ENCODE measurements around the gene EIF4G1.

Gene EIF4G1

DNA sequence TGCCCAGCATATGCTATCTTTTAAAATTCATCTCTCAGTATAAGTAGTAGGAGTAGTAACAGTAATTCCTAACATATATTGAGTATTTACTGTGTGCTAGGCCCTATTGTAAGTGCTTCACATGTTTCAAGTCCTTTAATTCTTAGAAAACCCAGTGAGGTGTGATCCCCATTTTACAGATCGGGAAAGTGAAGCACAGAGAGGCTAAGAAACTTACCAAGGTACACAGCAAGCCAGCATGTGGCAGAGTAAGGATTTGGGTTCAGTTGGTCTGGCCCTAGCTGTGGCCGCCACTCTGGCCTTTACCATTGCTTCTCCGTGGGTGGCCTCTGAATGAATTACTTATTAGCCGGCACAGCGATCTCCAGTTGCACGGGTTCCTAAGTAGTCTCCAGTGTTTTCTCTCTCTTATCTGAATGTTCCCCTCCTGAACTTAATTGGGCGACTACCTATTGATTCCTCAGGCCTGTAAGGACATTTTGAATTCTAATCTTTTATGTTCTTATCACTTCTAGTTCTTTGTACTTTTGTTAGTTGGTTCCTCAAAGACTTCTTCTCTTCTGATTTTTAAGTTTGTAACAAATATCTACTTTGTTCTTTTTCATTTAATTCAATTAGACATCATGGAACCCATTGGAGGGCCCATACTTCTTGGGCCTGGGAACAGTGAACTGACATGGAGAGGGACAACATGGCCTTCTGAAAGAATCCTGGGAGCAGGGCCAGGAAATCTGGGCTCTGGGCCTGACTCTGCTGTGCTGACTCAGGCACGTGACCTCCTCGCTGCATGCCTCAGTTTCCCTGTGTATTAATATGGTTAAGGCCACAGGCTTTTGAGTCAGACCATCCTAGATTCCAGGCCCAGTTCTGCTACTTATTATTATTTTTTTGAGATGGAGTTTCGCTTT, 35.4 kb downstream of the EIF4G1 start:
- Histone ChIP-seq H3K27ac (replicated peaks; ENCODE audit: low read length) (no peak overlapping the region), H2AK5ac (ENCODE audit: low read depth, low read length) (no peak overlapping the region), H2AFZ (ENCODE audit: low read length) (no peak overlapping the region), H3K4ac (ENCODE audit: low read length) (no peak overlapping the region), H3K4me2 (ENCODE audit: insufficient read depth, low read length, poor library complexity, severe bottlenecking) (no peak overlapping the region), H3K18ac (ENCODE audit: low read length) (no peak overlapping the region), H2BK120ac (ENCODE audit: low read depth, low read length) (no peak overlapping the region), H2BK15ac (ENCODE audit: low read length) (no peak overlapping the region), H3K14ac (ENCODE audit: low read length) (no peak overlapping the region), H3K9ac (ENCODE audit: low read depth, low read length, poor library complexity) (no peak overlapping the region), H3K9me3 (replicated peaks in 1 of 2; ENCODE audit: control insufficient read depth in 2 of 2, insufficient read depth in 1 of 2, low read depth in 1 of 2, low read length in 2 of 2) (no peaks in the 10 kb centered on the region), H4K8ac (ENCODE audit: low read depth, low read length) (no peak overlapping the region), H3K79me1 (ENCODE audit: low read depth, low read length) (peaks cover 3% of the 10 kb centered on the region), H3K27me3 (ENCODE audit: control insufficient read depth in 3 of 3, insufficient read depth in 3 of 3, low read depth in 1 of 3, low read length in 3 of 3) (no peaks in the 10 kb centered on the region), H3K4me1 (ENCODE audit: control insufficient read depth in 2 of 2, insufficient read depth in 1 of 2, low read depth in 1 of 2, low read length in 2 of 2) (peaks cover 13 to 15% of the 10 kb centered on the region in 2 donors), H3K23ac (ENCODE audit: low read depth, low read length, poor library complexity) (no peak overlapping the region), H3K36me3 (replicated peaks in 1 of 2; ENCODE audit: control insufficient read depth in 2 of 2, insufficient read depth in 2 of 2, low read length in 2 of 2) (peaks cover 47 to 78% of the 10 kb centered on the region in 2 donors), H2BK12ac (ENCODE audit: low read length) (no peak overlapping the region), H3K4me3 (ENCODE audit: low read length in 2 of 2) (no peak overlapping the region), H2BK5ac (ENCODE audit: low read length) (no peak overlapping the region), H4K91ac (ENCODE audit: low read depth, low read length, poor library complexity) (no peak overlapping the region)
- no CpG with 5 or more reads among the region's 10 CpGs for WGBS, 2 donors (ENCODE audit: extremely low coverage in 2 of 2, insufficient read length in 2 of 2, insufficient replicate concordance in 1 of 2)
- DNase-seq (ENCODE audit: low spot score) = no peak

DNA sequence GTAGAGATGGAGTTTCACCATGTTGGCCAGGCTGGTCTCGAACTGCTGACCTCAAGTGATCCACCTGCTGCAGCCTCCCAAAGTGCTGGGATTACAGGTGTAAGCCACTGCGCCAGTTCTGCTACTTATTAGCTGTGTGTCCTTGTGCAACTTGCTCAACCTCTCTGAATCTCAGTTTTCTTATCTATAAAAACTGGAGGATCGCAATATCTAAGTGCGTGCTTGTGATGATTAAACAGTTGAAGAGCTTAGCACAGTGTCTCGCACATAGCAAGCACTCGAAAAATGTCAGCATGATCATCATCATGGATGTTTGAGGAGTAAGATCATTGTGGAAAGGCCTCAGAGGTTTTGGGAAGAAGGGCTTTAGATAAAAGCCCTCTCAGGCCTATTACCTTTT, 36.2 kb downstream of the EIF4G1 start:
- Histone ChIP-seq H4K91ac (ENCODE audit: low read depth, low read length, poor library complexity) (no peak overlapping the region), H3K23ac (ENCODE audit: low read depth, low read length, poor library complexity) (no peak overlapping the region), H3K4me2 (ENCODE audit: insufficient read depth, low read length, poor library complexity, severe bottlenecking) (no peak overlapping the region), H3K14ac (ENCODE audit: low read length) (no peak overlapping the region), H3K27ac (replicated peaks; ENCODE audit: low read length) (no peak overlapping the region), H2BK15ac (ENCODE audit: low read length) (no peak overlapping the region), H2AFZ (ENCODE audit: low read length) (no peak overlapping the region), H2BK12ac (ENCODE audit: low read length) (no peak overlapping the region), H3K79me1 (ENCODE audit: low read depth, low read length) (peaks cover 4% of the 10 kb centered on the region), H3K27me3 (ENCODE audit: control insufficient read depth in 3 of 3, insufficient read depth in 3 of 3, low read depth in 1 of 3, low read length in 3 of 3) (no peaks in the 10 kb centered on the region), H3K18ac (ENCODE audit: low read length) (no peak overlapping the region), H3K9me3 (replicated peaks in 1 of 2; ENCODE audit: control insufficient read depth in 2 of 2, insufficient read depth in 1 of 2, low read depth in 1 of 2, low read length in 2 of 2) (no peaks in the 10 kb centered on the region), H3K36me3 (replicated peaks in 1 of 2; ENCODE audit: control insufficient read depth in 2 of 2, insufficient read depth in 2 of 2, low read length in 2 of 2) (peaks cover 55 to 83% of the 10 kb centered on the region in 2 donors), H3K4me1 (ENCODE audit: control insufficient read depth in 2 of 2, insufficient read depth in 1 of 2, low read depth in 1 of 2, low read length in 2 of 2) (peaks cover 9 to 10% of the 10 kb centered on the region in 2 donors), H3K4me3 (ENCODE audit: low read length in 2 of 2) (no peak overlapping the region), H2AK5ac (ENCODE audit: low read depth, low read length) (no peak overlapping the region), H2BK5ac (ENCODE audit: low read length) (no peak overlapping the region), H2BK120ac (ENCODE audit: low read depth, low read length) (no peak overlapping the region), H3K9ac (ENCODE audit: low read depth, low read length, poor library complexity) (no peak overlapping the region), H4K8ac (ENCODE audit: low read depth, low read length) (no peak overlapping the region), H3K4ac (ENCODE audit: low read length) (no peak overlapping the region)
- no CpG with 5 or more reads among the region's 6 CpGs for WGBS, 2 donors (ENCODE audit: extremely low coverage in 2 of 2, insufficient read length in 2 of 2, insufficient replicate concordance in 1 of 2)
- DNase-seq (ENCODE audit: low spot score) = no peak

DNA sequence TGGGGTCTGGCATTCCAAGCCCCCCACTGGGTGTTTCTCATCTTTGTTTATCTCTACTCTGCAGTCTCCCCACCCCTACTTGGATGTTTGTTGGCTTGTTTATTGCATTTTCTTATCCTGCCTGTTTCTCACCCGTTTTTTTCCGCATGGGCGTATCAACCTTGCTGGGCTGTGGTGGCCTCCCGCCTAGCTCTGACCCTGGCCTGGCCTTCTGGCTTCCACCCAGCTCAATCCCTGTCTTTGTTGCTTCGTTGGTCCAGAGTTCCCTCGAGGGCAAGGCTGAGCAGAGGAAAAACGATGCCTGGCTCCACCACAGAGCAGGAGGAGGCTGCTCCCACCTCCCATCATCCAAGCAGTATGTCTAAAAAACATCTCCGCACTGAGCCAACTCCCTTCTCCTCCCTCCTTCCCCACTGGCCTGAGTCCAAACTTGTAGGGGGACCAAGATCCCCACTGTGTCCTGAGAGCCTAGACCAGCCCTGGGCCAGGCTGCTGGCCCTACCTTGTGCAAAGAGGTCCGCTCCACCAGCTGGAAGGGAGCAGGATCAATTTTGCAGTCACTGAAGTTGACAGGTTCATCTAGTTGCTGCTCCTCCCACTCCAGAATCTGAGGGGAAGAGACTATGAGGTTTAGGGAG, 37.2 kb downstream of the EIF4G1 start:
- H2BK12ac ChIP-seq (ENCODE audit: low read length) = no peak overlapping the region
- no peak overlapping the region for H2AFZ ChIP-seq (ENCODE audit: low read length)
- H3K4ac ChIP-seq (ENCODE audit: low read length) = no peak overlapping the region
- H4K8ac ChIP-seq (ENCODE audit: low read depth, low read length) = no peak overlapping the region
- H4K91ac ChIP-seq (ENCODE audit: low read depth, low read length, poor library complexity) = no peak overlapping the region
- no peak overlapping the region for H3K9ac ChIP-seq (ENCODE audit: low read depth, low read length, poor library complexity)
- H3K4me2 ChIP-seq (ENCODE audit: insufficient read depth, low read length, poor library complexity, severe bottlenecking) = no peak overlapping the region
- no CpG with 5 or more reads among the region's 9 CpGs for WGBS, 2 donors (ENCODE audit: extremely low coverage in 2 of 2, insufficient read length in 2 of 2, insufficient replicate concordance in 1 of 2)
- DNase-seq (ENCODE audit: low spot score) = no peak
- no peak overlapping the region for H2BK15ac ChIP-seq (ENCODE audit: low read length)
- H3K4me1 ChIP-seq (ENCODE audit: control insufficient read depth in 2 of 2, insufficient read depth in 1 of 2, low read depth in 1 of 2, low read length in 2 of 2) = peaks cover 6 to 7% of the 10 kb centered on the region in 2 donors
- H2AK5ac ChIP-seq (ENCODE audit: low read depth, low read length) = no peak overlapping the region
- no peak overlapping the region for H2BK5ac ChIP-seq (ENCODE audit: low read length)
- no peak overlapping the region for H3K18ac ChIP-seq (ENCODE audit: low read length)
- H2BK120ac ChIP-seq (ENCODE audit: low read depth, low read length) = no peak overlapping the region
- H3K14ac ChIP-seq (ENCODE audit: low read length) = no peak overlapping the region
- no peaks in the 10 kb centered on the region for H3K9me3 ChIP-seq (replicated peaks in 1 of 2; ENCODE audit: control insufficient read depth in 2 of 2, insufficient read depth in 1 of 2, low read depth in 1 of 2, low read length in 2 of 2)
- H3K27ac ChIP-seq (replicated peaks; ENCODE audit: low read length) = no peak overlapping the region
- H3K79me1 ChIP-seq (ENCODE audit: low read depth, low read length) = peaks cover 4% of the 10 kb centered on the region
- H3K27me3 ChIP-seq (ENCODE audit: control insufficient read depth in 3 of 3, insufficient read depth in 3 of 3, low read depth in 1 of 3, low read length in 3 of 3) = no peaks in the 10 kb centered on the region
- H3K4me3 ChIP-seq (ENCODE audit: low read length in 2 of 2) = no peak overlapping the region
- H3K23ac ChIP-seq (ENCODE audit: low read depth, low read length, poor library complexity) = no peak overlapping the region
- peaks cover 57 to 86% of the 10 kb centered on the region in 2 donors for H3K36me3 ChIP-seq (replicated peaks in 1 of 2; ENCODE audit: control insufficient read depth in 2 of 2, insufficient read depth in 2 of 2, low read length in 2 of 2)

DNA sequence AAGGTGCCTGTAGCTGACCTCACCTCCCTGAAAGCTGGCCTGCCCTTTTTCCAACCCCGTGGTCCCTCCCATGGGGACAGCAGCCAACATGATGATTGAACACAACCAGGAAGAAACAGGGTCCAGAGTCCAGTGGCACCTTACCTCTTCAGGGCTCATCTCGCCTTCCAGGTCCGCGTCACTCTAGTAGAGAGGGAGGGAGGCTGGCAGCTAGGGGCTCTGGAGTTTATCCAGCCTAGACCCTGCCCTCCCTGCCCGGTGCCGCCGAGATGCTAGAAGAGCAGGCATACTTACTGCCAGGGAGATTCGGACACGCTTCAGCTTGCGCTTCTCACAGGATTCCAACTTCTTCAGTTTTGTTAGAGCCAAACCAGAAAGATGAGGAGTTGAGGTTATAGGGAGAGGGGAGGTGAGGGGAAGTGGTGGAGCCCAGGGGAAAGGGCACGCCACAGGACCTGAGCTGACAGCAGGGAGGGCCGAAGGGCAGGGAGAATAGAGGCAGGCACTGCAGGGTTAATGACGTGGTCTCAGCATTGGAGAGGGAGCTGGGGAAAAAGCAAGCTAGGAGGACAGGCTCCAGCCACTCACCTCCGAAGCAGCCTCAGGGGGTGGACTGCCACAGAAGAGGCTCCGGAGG, 37.9 kb downstream of the EIF4G1 start:
- H3K4me2 ChIP-seq (ENCODE audit: insufficient read depth, low read length, poor library complexity, severe bottlenecking) = no peak overlapping the region
- no peak overlapping the region for H3K23ac ChIP-seq (ENCODE audit: low read depth, low read length, poor library complexity)
- no peak overlapping the region for H4K8ac ChIP-seq (ENCODE audit: low read depth, low read length)
- no peak overlapping the region for H3K27ac ChIP-seq (replicated peaks; ENCODE audit: low read length)
- no peaks in the 10 kb centered on the region for H3K9me3 ChIP-seq (replicated peaks in 1 of 2; ENCODE audit: control insufficient read depth in 2 of 2, insufficient read depth in 1 of 2, low read depth in 1 of 2, low read length in 2 of 2)
- H3K36me3 ChIP-seq (replicated peaks in 1 of 2; ENCODE audit: control insufficient read depth in 2 of 2, insufficient read depth in 2 of 2, low read length in 2 of 2) = peaks cover 60 to 86% of the 10 kb centered on the region in 2 donors
- H3K9ac ChIP-seq (ENCODE audit: low read depth, low read length, poor library complexity) = peak overlapping the region; percentile 30
- H2BK12ac ChIP-seq (ENCODE audit: low read length) = no peak overlapping the region
- H2BK15ac ChIP-seq (ENCODE audit: low read length) = no peak overlapping the region
- H2AFZ ChIP-seq (ENCODE audit: low read length) = no peak overlapping the region
- H3K18ac ChIP-seq (ENCODE audit: low read length) = no peak overlapping the region
- H3K27me3 ChIP-seq (ENCODE audit: control insufficient read depth in 3 of 3, insufficient read depth in 3 of 3, low read depth in 1 of 3, low read length in 3 of 3) = no peaks in the 10 kb centered on the region
- no peak overlapping the region for H2AK5ac ChIP-seq (ENCODE audit: low read depth, low read length)
- H3K79me1 ChIP-seq (ENCODE audit: low read depth, low read length) = peaks cover 4% of the 10 kb centered on the region
- H3K4me1 ChIP-seq (ENCODE audit: control insufficient read depth in 2 of 2, insufficient read depth in 1 of 2, low read depth in 1 of 2, low read length in 2 of 2) = peaks cover 6 to 7% of the 10 kb centered on the region in 2 donors
- no peak for DNase-seq (ENCODE audit: low spot score)
- H3K4ac ChIP-seq (ENCODE audit: low read length) = no peak overlapping the region
- H3K4me3 ChIP-seq (ENCODE audit: low read length in 2 of 2) = no peak overlapping the region
- no peak overlapping the region for H4K91ac ChIP-seq (ENCODE audit: low read depth, low read length, poor library complexity)
- no peak overlapping the region for H2BK5ac ChIP-seq (ENCODE audit: low read length)
- WGBS, 2 donors (ENCODE audit: extremely low coverage in 2 of 2, insufficient read length in 2 of 2, insufficient replicate concordance in 1 of 2) = no CpG with 5 or more reads among the region's 15 CpGs
- no peak overlapping the region for H3K14ac ChIP-seq (ENCODE audit: low read length)
- H2BK120ac ChIP-seq (ENCODE audit: low read depth, low read length) = no peak overlapping the region
